Measurements from ENCODE around the gene PTAR1. TPM values are rescaled to one million over a fixed set of nuclear protein-coding genes. Genes with fewer than 3 reads are reported as not detected.
A peak's percentile ranks its signal among the peaks of the same experiment; 100 is the strongest.

PTAR1 gene
- total and polyA plus RNA-seq, 4 donors = 8.6 to 177 (median 25.9) TPM

- H3K9me3 ChIP-seq (ENCODE audit: control insufficient read depth in 4 of 4, insufficient read depth in 3 of 4, low read length in 3 of 4) = no peaks in the 10 kb centered on the region
- H3K4me3 ChIP-seq = no peak overlapping the region
- no peak for DNase-seq
- H3K36me3 ChIP-seq (ENCODE audit: control insufficient read depth in 4 of 4, insufficient read depth in 4 of 4, low read length in 4 of 4) = peaks cover 3 to 26% (median 20%) of the 10 kb centered on the region in 4 donors
- no peaks in the 10 kb centered on the region for H3K27me3 ChIP-seq (ENCODE audit: control insufficient read depth in 3 of 3, insufficient read depth in 3 of 3, low read length in 2 of 3)
- H3K27ac ChIP-seq (ENCODE audit: low read depth in 1 of 2, low read length in 1 of 2) = no peak overlapping the region
- H3K9ac ChIP-seq (ENCODE audit: insufficient read depth in 1 of 2, low read length in 2 of 2) = no peak overlapping the region
- ATAC-seq (ENCODE audit: insufficient read depth, low FRiP score) = no peak
- 55 to 75% methylated on average over 2 of the region's 2 CpGs for WGBS, 2 donors
- no peak for TF ChIP-seq CTCF (IDR thresholded peaks at IDR 0.05; ENCODE audit: control extremely low read depth, extremely low read depth)
- H3K4me1 ChIP-seq (ENCODE audit: control insufficient read depth in 5 of 5, insufficient read depth in 5 of 5, low read length in 5 of 5) = peaks cover 0 to 55% (median 35%) of the 10 kb centered on the region in 5 donors
Measured at GRCh38 chr9:69750085-69750484, 9.7 kb downstream of the PTAR1 start.

- no peaks in the 10 kb centered on the region for H3K9me3 ChIP-seq (ENCODE audit: control insufficient read depth in 4 of 4, insufficient read depth in 3 of 4, low read length in 3 of 4)
Measured at GRCh38 chr9:69748304-69748703, 11.5 kb downstream of the PTAR1 start.

GRCh38 chr9:69746859-69747560, 12.8 kb downstream of the PTAR1 start:
- ATAC-seq (ENCODE audit: insufficient read depth, low FRiP score) = no peak
- Histone ChIP-seq H3K9me3 (ENCODE audit: control insufficient read depth in 4 of 4, insufficient read depth in 3 of 4, low read length in 3 of 4) (no peaks in the 10 kb centered on the region), H3K4me3 (no peak overlapping the region), H3K9ac (ENCODE audit: insufficient read depth in 1 of 2, low read length in 2 of 2) (no peak overlapping the region), H3K4me1 (ENCODE audit: control insufficient read depth in 5 of 5, insufficient read depth in 5 of 5, low read length in 5 of 5) (peaks cover 0 to 53% (median 30%) of the 10 kb centered on the region in 5 donors), H3K27ac (ENCODE audit: low read depth in 1 of 2, low read length in 1 of 2) (peak overlapping the region in 1 of 2 donors; percentile 56), H3K36me3 (ENCODE audit: control insufficient read depth in 4 of 4, insufficient read depth in 4 of 4, low read length in 4 of 4) (peaks cover 3 to 30% (median 22%) of the 10 kb centered on the region in 4 donors), H3K27me3 (ENCODE audit: control insufficient read depth in 3 of 3, insufficient read depth in 3 of 3, low read length in 2 of 3) (no peaks in the 10 kb centered on the region)
- DNase-seq = no peak
- TF ChIP-seq CTCF (IDR thresholded peaks at IDR 0.05; ENCODE audit: control extremely low read depth, extremely low read depth) = no peak
- 59 to 77% methylated on average over 3 of the region's 3 CpGs for WGBS, 2 donors

More at GRCh38 chr9:69748304-69748703, 11.5 kb downstream of the PTAR1 start:
- Histone ChIP-seq H3K27me3 (ENCODE audit: control insufficient read depth in 3 of 3, insufficient read depth in 3 of 3, low read length in 2 of 3) (no peaks in the 10 kb centered on the region), H3K36me3 (ENCODE audit: control insufficient read depth in 4 of 4, insufficient read depth in 4 of 4, low read length in 4 of 4) (peaks cover 3 to 30% (median 21%) of the 10 kb centered on the region in 4 donors), H3K27ac (ENCODE audit: low read depth in 1 of 2, low read length in 1 of 2) (no peak overlapping the region), H3K4me1 (ENCODE audit: control insufficient read depth in 5 of 5, insufficient read depth in 5 of 5, low read length in 5 of 5) (peaks cover 0 to 58% (median 30%) of the 10 kb centered on the region in 5 donors), H3K4me3 (no peak overlapping the region), H3K9ac (ENCODE audit: insufficient read depth in 1 of 2, low read length in 2 of 2) (no peak overlapping the region)
- DNase-seq = no peak
- no peak for TF ChIP-seq CTCF (IDR thresholded peaks at IDR 0.05; ENCODE audit: control extremely low read depth, extremely low read depth)
- no peak for ATAC-seq (ENCODE audit: insufficient read depth, low FRiP score)
- WGBS, 2 donors = 83 to 91% methylated on average over 2 of the region's 2 CpGs
